GM12874 (cell line): ENCODE data around the gene CFAP97.

ENCODE experiments used
- CTCF ChIP-seq: IDR thresholded peaks from 2 replicates; pipeline ENCODE4 v1.5.1; 2011; ENCODE audit warnings: low read depth, mild to moderate bottlenecking, control low read depth, low read length, moderate library complexity; ENCODE audit not compliant: insufficient read depth

CFAP97 gene

GRCh38 chr4:185118876-185119275, 84.9 kb downstream of the CFAP97 start:
- TF ChIP-seq CTCF, result no peak

- TF ChIP-seq CTCF, result no peak
Observed at GRCh38 chr4:185117300-185117934, 86.4 kb downstream of the CFAP97 start.

GRCh38 chr4:185115827-185116232, 88.0 kb downstream of the CFAP97 start:
- TF ChIP-seq CTCF, result no peak

GRCh38 chr4:185113340-185113739, 90.5 kb downstream of the CFAP97 start:
- no peak for TF ChIP-seq CTCF

GRCh38 chr4:185112104-185112503, 91.7 kb downstream of the CFAP97 start:
- no peak for TF ChIP-seq CTCF

- no peak for TF ChIP-seq CTCF
Observed at GRCh38 chr4:185110375-185110823, 93.4 kb downstream of the CFAP97 start.

GRCh38 chr4:185109736-185110135, 94.1 kb downstream of the CFAP97 start:
- no peak for TF ChIP-seq CTCF
